DMS153 (cell line): Measurements from ENCODE around the gene FOXD4L3.
"Not testable (repeated sequence)": the region's sequence is repeated elsewhere in the genome, so short reads cannot be mapped to it uniquely, and the experiment has no call there.

Experiments
- DNase-seq: peaks from one replicate; lab custom pipeline; 2025; lab: John Stamatoyannopoulos, UW

FOXD4L3 gene

DNA sequence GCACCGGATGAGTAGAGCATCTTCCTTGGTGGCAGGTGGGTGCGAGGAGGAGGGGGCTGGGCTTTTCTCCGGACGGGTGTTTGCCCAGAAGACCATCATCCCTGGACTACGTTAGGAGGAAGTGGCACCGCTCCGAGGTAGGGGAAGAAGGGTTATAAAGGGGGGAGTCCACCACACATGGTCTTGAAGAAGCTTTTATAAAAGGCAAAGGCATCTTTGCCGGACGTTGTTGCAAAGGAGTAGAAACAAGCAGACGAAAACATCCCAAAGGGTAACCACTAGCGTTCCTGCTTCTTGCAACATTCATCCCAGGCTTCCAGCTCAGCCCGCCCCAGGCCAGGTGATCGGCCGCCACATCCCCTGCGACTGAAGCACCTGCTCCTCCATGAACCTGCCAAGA, at the start of gene FOXD4L3:
TSS of gene FOXD4L3 (plus strand) at position 301 of the 400 bp plus-strand sequence. CDS start at position 386, 85 bp downstream.
- DNase-seq: not testable (repeated sequence)

GRCh38 chr9:68281041-68281440, 21.6 kb upstream of the FOXD4L3 start:
- not testable (repeated sequence) for DNase-seq

DNA sequence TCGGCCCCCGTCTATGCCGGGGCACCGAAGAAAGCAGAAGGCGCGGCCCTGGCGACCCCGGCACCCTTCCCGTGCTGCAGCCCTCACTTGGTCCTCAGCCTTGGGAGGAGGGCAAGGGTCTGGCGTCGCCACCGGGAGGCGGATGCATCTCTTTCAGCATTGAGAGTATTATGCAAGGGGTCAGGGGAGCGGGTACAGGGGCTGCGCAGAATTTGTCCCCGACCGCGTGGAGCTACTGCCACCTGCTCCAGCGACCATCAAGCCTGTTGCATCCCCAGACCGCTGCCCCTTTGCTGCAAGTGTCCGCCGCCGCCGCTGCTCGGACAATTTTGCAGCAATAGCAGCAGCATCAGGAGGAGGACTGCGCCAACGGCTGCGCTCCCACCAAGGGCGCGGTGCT, 1.1 kb downstream of the FOXD4L3 start:
- DNase-seq: not testable (repeated sequence)

DNA sequence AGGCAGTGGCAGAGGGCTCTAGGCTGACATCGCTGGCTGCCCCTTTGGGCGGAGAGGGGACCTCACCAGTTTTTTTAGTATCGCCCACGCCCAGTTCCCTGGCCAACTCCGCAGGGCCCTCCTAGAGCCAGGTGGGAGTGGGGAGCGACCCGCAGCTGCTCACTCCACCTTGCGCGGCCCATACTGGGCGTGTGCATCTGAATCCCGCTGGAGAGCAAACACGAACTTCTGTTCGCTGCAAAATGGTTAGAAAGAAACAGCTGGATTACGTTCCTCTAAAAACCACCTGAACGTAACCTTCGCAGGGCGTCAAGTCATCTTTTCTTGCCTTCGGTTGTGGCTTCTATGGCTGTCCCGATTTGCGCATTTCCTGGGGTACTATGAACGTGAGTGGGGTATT, 1.5 kb downstream of the FOXD4L3 start:
- not testable (repeated sequence) for DNase-seq

GRCh38 chr9:68304777-68305176, 2.1 kb downstream of the FOXD4L3 start:
- DNase-seq: not testable (repeated sequence)

DNA sequence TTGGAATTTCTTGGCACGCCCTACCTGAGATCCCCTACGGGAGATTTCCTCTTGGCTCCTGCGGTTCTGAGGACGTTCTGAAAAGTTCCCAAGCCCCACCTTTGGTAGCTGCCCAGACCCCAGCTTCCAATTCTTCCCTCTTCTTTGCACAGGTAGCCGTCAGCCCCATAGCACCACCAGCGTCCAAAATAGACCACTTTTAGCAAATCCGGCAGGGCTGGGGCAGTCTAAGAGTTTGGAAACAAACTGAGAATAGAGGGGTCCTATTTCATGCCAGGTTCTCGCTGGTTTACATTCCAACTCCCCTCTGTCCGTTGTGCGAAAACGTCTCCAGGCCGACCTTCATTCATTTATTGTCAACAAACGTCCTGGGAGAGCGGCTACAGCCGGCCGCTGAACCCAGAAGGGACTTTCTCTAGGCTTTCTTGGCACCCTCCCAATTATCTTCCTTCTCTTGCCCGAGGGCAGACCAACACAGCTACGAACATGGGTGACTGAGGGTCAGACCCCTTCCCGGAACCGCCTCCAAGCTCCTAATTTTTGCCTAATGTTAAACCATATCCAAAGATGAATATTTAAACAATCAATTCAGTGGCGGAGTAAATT, 3.1 kb downstream of the FOXD4L3 start:
- not testable (repeated sequence) for DNase-seq

DNA sequence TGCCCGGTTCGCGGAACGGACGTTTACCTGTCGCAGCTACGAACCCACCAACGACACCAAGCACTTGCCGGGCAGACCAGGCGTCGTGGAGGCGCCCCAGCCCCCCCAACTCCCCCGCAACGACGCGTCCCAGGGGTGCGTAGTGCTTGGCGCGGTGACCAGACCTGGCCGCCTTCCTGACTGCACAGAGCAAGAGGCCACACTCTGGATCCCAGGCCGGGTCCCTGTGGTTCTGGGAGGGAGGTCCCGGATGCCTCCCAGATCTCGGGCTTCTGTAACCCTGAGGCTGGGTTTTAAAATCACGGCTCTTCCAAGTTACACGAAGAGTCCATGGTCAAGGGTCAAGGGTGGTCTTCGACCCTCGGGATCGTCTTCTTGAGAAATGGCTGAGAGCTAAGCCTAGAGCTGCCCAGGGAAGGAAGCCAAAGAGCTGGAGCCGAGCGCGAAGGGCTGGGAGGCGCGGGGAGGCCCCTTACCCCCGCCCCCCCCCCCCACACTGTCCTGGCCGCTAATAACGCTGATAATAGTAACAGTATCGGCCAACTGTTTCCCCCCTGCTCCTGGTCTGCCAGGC, 3.8 kb downstream of the FOXD4L3 start:
- DNase-seq: not testable (repeated sequence)

- DNase-seq: not testable (repeated sequence)
Measured at GRCh38 chr9:68307127-68307526, 4.5 kb downstream of the FOXD4L3 start.

GRCh38 chr9:68307654-68308053, 5.0 kb downstream of the FOXD4L3 start:
- DNase-seq: not testable (repeated sequence)

GRCh38 chr9:68311208-68311607, 8.5 kb downstream of the FOXD4L3 start:
- not testable (repeated sequence) for DNase-seq

DNA sequence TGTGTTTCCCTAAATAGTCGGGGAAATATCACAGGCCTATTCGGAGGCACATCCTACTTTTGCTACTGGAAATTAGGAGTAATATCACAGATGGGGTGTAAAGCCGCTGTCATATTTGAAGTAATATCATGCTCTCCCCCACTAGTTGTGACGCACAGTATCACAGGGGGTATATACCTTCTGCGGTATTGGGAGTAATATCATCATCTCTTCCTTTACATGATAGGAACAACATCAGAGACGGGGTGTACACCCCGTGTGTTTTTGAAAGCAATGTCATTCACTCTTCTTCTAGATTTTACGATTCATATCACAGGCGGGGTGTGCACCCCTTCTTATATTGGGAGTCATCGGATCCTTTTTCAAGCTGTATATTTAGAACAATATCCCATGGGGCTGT, 15.5 kb downstream of the FOXD4L3 start:
- DNase-seq: not testable (repeated sequence)

DNA sequence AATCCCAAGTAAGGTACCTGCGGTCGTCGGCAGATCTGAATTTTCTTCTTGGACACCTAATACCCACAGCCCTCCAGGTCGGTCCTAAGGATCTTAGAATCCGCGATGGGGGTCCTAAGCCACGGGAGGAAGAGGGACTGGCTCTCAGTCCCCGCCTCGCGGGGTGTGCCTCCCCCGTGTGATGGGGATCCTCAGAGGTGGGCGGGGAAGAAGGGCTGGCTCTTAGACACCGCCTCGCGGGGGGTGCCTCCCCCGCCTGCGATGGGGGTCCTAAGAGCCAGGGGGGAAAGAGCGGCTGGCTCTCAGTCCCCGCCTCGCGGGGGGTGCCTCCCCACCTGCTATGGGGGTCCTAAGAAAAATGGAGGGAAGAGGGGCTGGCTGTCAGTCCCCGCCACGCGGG, 21.1 kb downstream of the FOXD4L3 start:
- DNase-seq: not testable (repeated sequence)

GRCh38 chr9:68324518-68324917, 21.9 kb downstream of the FOXD4L3 start:
- not testable (repeated sequence) for DNase-seq

GRCh38 chr9:68329106-68329505, 26.4 kb downstream of the FOXD4L3 start:
- not testable (repeated sequence) for DNase-seq

DNA sequence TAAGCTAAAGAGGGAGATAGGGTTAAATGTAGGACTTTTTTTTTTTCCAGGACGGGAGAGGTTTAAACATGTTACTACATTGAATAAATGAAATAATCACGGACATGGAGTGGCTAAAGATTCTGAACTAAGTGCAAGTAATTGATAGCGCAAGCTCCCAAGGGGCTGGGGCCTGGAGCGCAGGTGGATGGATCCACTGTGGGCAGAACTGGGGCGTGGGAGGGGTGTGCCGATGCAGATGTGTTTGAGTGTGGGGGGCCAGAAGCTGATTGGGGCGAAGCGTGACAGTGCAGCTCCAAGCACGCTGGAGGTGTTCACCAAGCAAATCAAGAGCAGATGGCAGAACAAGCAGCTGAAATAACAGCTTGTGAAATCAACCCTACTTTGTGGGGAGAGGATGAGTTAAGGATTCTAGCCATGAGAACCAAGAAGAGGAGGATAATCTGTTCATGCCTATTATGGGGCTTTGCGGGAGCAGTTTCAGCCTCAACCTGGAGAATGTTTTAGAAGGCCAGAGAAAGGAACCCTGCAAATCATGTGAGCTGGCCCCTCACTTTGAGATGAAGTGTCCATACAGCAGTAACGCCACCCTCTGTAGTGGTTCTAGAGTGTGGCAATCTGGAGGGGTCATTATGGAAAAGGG, 28.0 kb downstream of the FOXD4L3 start:
- not testable (repeated sequence) for DNase-seq

DNA sequence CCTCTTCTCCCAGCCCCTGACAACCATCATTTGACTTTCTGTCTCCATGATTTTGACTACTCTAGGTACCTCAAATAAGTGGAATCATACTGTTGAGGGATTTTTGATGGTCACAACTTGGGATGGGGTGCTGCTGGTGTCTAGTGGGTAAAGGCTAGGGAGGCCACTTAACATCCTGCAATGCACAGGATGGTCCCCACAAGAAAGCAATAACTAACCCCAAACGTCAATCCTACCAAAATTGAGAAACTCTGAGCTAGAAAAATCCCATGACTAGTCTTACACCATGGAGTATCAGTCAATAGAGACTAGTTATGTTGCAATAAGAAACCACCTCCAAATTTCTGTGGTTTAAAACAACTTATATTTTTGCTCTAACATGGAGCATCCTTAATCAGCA, 29.5 kb downstream of the FOXD4L3 start:
- not testable (repeated sequence) for DNase-seq

DNA sequence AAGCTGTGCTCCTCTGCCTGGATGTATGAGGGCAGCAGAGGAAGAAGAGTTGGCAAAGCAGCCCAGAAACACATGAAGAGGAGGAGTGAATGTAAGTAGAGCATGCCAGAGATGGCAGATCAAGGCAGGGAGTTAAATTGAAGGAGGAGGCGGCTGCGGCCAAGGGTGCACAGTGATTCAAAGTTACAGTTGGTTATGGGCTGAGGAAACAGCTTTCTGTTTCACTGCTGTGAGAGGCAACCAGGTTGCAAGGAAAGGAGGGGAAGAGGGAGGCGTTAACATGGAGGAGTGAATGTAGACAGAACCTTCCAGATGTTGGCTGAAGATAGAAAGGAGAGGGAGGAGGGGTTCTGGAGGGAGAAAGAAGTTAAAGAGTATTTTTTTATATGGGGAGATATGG, 33.3 kb downstream of the FOXD4L3 start:
- not testable (repeated sequence) for DNase-seq

DNA sequence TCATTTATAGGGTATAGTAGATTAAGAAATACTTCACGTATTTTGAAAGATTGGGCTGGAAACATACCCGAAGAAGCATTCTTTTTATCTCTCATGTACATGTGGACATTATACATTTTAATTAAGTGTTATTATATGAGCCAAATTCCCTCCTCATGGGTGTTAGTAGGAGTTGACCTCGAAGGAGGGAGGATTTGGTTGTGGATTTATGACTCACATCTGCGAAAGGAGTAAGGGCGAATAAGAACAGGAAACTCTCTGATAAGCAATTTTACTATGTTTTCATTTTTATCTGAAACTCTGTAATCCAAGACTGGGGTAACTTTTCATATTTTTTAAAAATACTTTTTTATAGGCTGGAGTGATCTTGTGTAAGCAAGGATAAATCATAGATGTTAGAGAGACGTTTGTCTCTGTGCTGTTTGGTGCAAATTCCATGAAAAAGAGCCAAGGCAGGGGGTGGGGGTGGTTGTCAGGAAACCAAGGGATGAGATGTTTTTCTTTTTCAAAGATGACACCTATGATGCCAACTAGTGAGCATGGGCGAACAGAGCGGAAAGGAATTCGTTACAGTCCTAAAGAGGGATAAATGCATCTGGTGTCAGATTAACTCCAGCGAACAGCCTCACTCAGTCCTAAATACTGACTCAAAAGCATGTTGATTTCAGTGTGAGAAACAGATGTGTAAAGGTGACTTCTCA, 34.1 kb downstream of the FOXD4L3 start:
- not testable (repeated sequence) for DNase-seq

DNA sequence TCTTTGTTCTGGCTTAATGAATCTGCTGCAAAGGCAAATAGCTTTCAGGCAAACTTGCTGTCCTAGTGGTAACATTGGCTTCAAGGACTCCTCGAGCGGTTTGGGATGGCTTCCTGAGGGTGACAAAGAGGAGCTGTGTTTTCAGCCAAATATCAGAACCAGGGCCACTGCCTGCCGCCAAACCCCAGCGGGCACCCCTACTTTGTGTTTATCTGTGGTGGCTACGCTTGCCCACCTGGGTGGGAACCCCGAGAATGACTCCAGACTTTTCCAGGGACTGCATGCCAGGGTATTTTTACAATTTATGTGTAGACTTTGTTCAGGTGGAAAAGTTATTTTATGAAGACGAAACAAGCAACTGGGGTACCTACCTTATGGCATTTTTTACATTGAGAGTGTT, 35.3 kb downstream of the FOXD4L3 start:
- not testable (repeated sequence) for DNase-seq

- not testable (repeated sequence) for DNase-seq
Measured at GRCh38 chr9:68342265-68343025, 39.8 kb downstream of the FOXD4L3 start.

DNA sequence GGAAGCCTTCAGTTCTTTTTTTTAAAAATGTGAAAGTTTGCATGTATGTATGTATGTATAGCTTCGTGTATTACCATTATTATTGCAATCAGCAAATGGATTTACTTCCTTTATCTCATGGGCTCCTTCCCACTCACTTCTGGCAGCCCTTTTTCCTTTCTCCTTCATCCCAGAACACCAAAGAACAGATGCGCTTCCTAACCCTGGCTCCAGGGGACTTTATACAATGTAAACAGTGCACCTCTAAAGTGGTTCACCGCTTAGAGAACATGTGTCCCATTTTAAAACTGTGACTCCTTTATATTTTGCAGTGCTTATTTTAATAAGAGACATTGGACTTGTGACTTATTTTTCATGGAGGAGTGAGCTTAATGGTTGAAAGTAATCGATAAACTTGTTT, 40.6 kb downstream of the FOXD4L3 start:
- not testable (repeated sequence) for DNase-seq

- DNase-seq: not testable (repeated sequence)
Measured at GRCh38 chr9:68343992-68344391, 41.3 kb downstream of the FOXD4L3 start.
